GM08714 (cell line): Measurements from ENCODE around the gene GAD1.

Experiments
- H3K4me3 ChIP-seq: fragments of 200-500 bp; sonication (Bioruptor generic); 2 replicates; pipeline ENCODE4 v1.5.1; 2014; ENCODE audit warnings: mild to moderate bottlenecking, low read length, inconsistent platforms
- ZNF274 ChIP-seq: IDR thresholded peaks from 2 replicates; pipeline ENCODE4 v1.6.1; 2012; ENCODE audit warnings: mild to moderate bottlenecking, low read depth, low read length

GAD1 gene

GRCh38 chr2:170813611-170814532 is 2.8 kb upstream of the GAD1 start:
- no peak overlapping the region for H3K4me3 ChIP-seq
- TF ChIP-seq ZNF274: no peak

GRCh38 chr2:170814533-170815230 is 2.0 kb upstream of the GAD1 start:
- no peak for TF ChIP-seq ZNF274
- no peak overlapping the region for H3K4me3 ChIP-seq

- no peak for TF ChIP-seq ZNF274
- H3K4me3 ChIP-seq: no peak overlapping the region
Measured at GRCh38 chr2:170815311-170815710, 1.4 kb upstream of the GAD1 start.

- TF ChIP-seq ZNF274: no peak
- peak overlapping the region; percentile 15; the same call in 1 of the 2 replicates for H3K4me3 ChIP-seq
Measured at GRCh38 chr2:170815746-170816503, 762 bp upstream of the GAD1 start.

GRCh38 chr2:170817093-170818035 is 677 bp downstream of the GAD1 start:
- no peak for TF ChIP-seq ZNF274
- peak overlapping the region; percentile 54; the same call in 1 of the 2 replicates for H3K4me3 ChIP-seq

- no peak for TF ChIP-seq ZNF274
- H3K4me3 ChIP-seq: peak overlapping the region; percentile 54; the same call in 1 of the 2 replicates
Measured at GRCh38 chr2:170818036-170818751, 1.5 kb downstream of the GAD1 start.

GRCh38 chr2:170818752-170819470 is 2.2 kb downstream of the GAD1 start:
- no peak for TF ChIP-seq ZNF274
- H3K4me3 ChIP-seq: no peak overlapping the region; the same call in 1 of the 2 replicates

GRCh38 chr2:170819680-170820664 is 3.3 kb downstream of the GAD1 start:
- peak overlapping the region; percentile 19; the same call in 1 of the 2 replicates for H3K4me3 ChIP-seq
- TF ChIP-seq ZNF274: no peak

GRCh38 chr2:170820757-170821530 is 4.3 kb downstream of the GAD1 start:
- peak overlapping the region; percentile 19; the same call in 1 of the 2 replicates for H3K4me3 ChIP-seq
- TF ChIP-seq ZNF274: no peak
